CD14-positive monocyte (primary cell): Measurements from ENCODE around the gene CDK19. TPM values are rescaled to one million over a fixed set of nuclear protein-coding genes. Genes with fewer than 3 reads are reported as not detected.

Source experiments
- DNase-seq, 3 donors: peaks; one replicate each; pipeline ENCODE4 v3.0.0-alpha.2; 2011 to 2022
- H2AFZ ChIP-seq: 2 replicates; pipeline ENCODE4 v1.6.0; 2012; ENCODE audit warnings: mild to moderate bottlenecking, low read depth, low read length, inconsistent platforms; ENCODE audit not compliant: insufficient read depth, poor library complexity, severe bottlenecking
- H3K27ac ChIP-seq, 2 donors: 1 replicate in 1 of 2; 2 replicates in 1 of 2; pipeline ENCODE4 v1.5.1; 2012 to 2013; ENCODE audit warnings: low read length in 2 of 2, control low read depth in 1 of 2, inconsistent platforms in 1 of 2, low read depth in 1 of 2, mild to moderate bottlenecking in 1 of 2
- H3K27me3 ChIP-seq, 2 donors: one replicate each; pipeline versions ENCODE4 v1.6.0 to v1.6.1; 2011 to 2013; ENCODE audit warnings: low read length in 2 of 2; ENCODE audit not compliant: control insufficient read depth in 2 of 2, insufficient read depth in 2 of 2
- H3K36me3 ChIP-seq, 2 donors: replicated peaks in 1 of 2; 1 replicate in 1 of 2; 2 replicates in 1 of 2; pipeline versions ENCODE4 v1.5.1 to v1.6.1; 2012 to 2013; ENCODE audit warnings: low read length in 2 of 2, control low read depth in 1 of 2, inconsistent platforms in 1 of 2, mild to moderate bottlenecking in 1 of 2; ENCODE audit not compliant: insufficient read depth in 2 of 2, control insufficient read depth in 1 of 2
- H3K4me1 ChIP-seq, 2 donors: 1 replicate in 1 of 2; 2 replicates in 1 of 2; pipeline versions ENCODE4 v1.5.1 to v1.6.1; 2012 to 2013; ENCODE audit warnings: low read length in 2 of 2, control low read depth in 1 of 2, inconsistent platforms in 1 of 2, mild to moderate bottlenecking in 1 of 2, moderate library complexity in 1 of 2; ENCODE audit not compliant: insufficient read depth in 2 of 2, control insufficient read depth in 1 of 2
- H3K4me2 ChIP-seq: replicated peaks from 2 replicates; pipeline ENCODE3; 2012; ENCODE audit warnings: low read length, moderate library complexity, mild to moderate bottlenecking; ENCODE audit not compliant: poor library complexity, severe bottlenecking; ENCODE audit errors: extremely low read depth
- H3K4me3 ChIP-seq, 3 experiments: fragments of 200-600 bp in 1 of 3; sonication (generic) in 1 of 3; replicated peaks in 1 of 3; 1 replicate in 2 of 3; 2 replicates in 1 of 3; pipeline ENCODE4 v1.5.1; 2011 to 2013; ENCODE audit warnings: low read length in 3 of 3, mild to moderate bottlenecking in 3 of 3, control low read depth in 2 of 3, low read depth in 2 of 3, inconsistent platforms in 1 of 3, moderate library complexity in 1 of 3
- H3K79me2 ChIP-seq: 2 replicates; pipeline ENCODE4 v1.6.0; 2012; ENCODE audit warnings: mild to moderate bottlenecking, control low read depth, inconsistent platforms, low read length, moderate library complexity; ENCODE audit not compliant: insufficient read depth
- H3K9ac ChIP-seq: 2 replicates; pipeline ENCODE4 v1.6.0; 2017; ENCODE audit warnings: low read length, mild to moderate bottlenecking; ENCODE audit not compliant: insufficient read depth, poor library complexity, severe bottlenecking
- H3K9me3 ChIP-seq, 2 donors: replicated peaks in 1 of 2; 1 replicate in 1 of 2; 2 replicates in 1 of 2; pipeline versions ENCODE4 v1.5.1 to v1.6.1; 2012 to 2013; ENCODE audit warnings: low read length in 2 of 2, control low read depth in 1 of 2; ENCODE audit not compliant: control insufficient read depth in 1 of 2, insufficient read depth in 1 of 2
- H4K20me1 ChIP-seq: 2 replicates; pipeline ENCODE4 v1.6.0; 2012; ENCODE audit warnings: mild to moderate bottlenecking, low read length, control low read depth, moderate library complexity; ENCODE audit not compliant: insufficient read depth
- H3K27ac Mint-ChIP-seq, 7 donors: one replicate each; pipeline ENCODE4 v1.8.0; 2020; ENCODE audit warnings: mild to moderate bottlenecking in 7 of 7, mixed read lengths in 7 of 7, moderate library complexity in 6 of 7, inconsistent platforms in 2 of 7
- H3K27me3 Mint-ChIP-seq, 3 donors: one replicate each; pipeline ENCODE4 v1.8.0; 2021 to 2022; ENCODE audit warnings: low read depth in 3 of 3, mild to moderate bottlenecking in 3 of 3, mixed read lengths in 3 of 3, moderate library complexity in 3 of 3, inconsistent platforms in 1 of 3
- H3K36me3 Mint-ChIP-seq, 2 donors: one replicate each; pipeline ENCODE4 v1.8.0; 2020; ENCODE audit warnings: mixed read lengths in 2 of 2, inconsistent platforms in 1 of 2, mild to moderate bottlenecking in 1 of 2
- H3K4me1 Mint-ChIP-seq: one replicate; pipeline ENCODE4 v1.8.0; 2020; ENCODE audit warnings: mild to moderate bottlenecking, mixed read lengths
- H3K4me3 Mint-ChIP-seq, 2 donors: one replicate each; pipeline ENCODE4 v1.8.0; 2020; ENCODE audit warnings: mild to moderate bottlenecking in 2 of 2, mixed read lengths in 2 of 2, moderate library complexity in 1 of 2
- H3K9me3 Mint-ChIP-seq, 7 donors: one replicate each; pipeline ENCODE4 v1.8.0; 2020 to 2022; ENCODE audit warnings: mixed read lengths in 7 of 7, mild to moderate bottlenecking in 6 of 7, moderate library complexity in 6 of 7, inconsistent platforms in 2 of 7
- CTCF ChIP-seq: fragments of 200-600 bp; IDR thresholded peaks from one replicate; pipeline ENCODE4 v1.8.0; 2022; ENCODE audit warnings: antibody characterized with exemption, mild to moderate bottlenecking
- WGBS: methylation state at CpG from one replicate; pipeline ENCODE4 v1.1.5; 2013; ENCODE audit warnings: missing lambda C conversion rate; ENCODE audit not compliant: insufficient coverage; 5-methylcytosine and 5-hydroxymethylcytosine counted together
- intact Hi-C, 2 donors: fragments of 100-400 bp; cut with micrococcal nuclease; formaldehyde crosslinking; loops; one replicate each; pipeline versions ENCODE4 v1.15.0 to v1.15.1; 2023
- polyA plus RNA-seq, 3 donors: library from polyadenylated mRNA; depleted of rRNA in 1 of 3; unstranded in 2 of 3; stranded (reverse) in 1 of 3; fragments of 300-500 nt in 2 of 3; fragments of >200 nt in 1 of 3; fragmentation: Illumina TruSeq in 2 of 3; gene quantifications; 1 replicate in 2 of 3; 2 replicates in 1 of 3; pipeline ENCODE4 v1.2.3, GENCODE V29; 2012 to 2021

The CDK19 gene
- polyA plus RNA-seq, 3 donors = 2.7 to 12.0 (median 3.9) TPM

DNA sequence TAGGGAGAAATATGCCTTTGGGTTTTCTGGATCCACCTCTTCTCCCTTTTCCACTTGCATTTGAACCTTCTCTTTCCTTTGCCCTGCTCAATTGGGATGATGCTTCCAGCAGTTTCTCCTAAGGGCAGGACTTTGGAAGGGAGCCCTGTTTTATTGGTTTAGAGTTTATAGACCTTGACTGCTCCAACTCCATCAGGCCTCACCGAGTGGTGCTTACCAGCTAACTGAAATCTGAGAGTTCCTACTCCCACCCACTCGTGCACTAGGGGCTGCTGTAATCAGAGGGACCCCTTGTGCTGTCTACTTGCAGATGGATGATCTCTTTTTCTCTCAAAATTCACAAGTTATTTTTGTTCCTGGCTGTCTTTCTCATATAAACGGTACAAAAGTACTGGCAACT, 217.5 kb downstream of the CDK19 start:
- no peak overlapping the region for H3K4me2 ChIP-seq
- peaks cover 9 to 18% of the 10 kb centered on the region in 2 donors for H3K9me3 ChIP-seq
- DNase-seq = no peak
- H3K9me3 Mint-ChIP-seq = peaks cover 10 to 24% (median 18%) of the 10 kb centered on the region in 7 donors
- H2AFZ ChIP-seq = no peak overlapping the region
- H3K27ac Mint-ChIP-seq = no peak overlapping the region
- TF ChIP-seq CTCF = no peak
- no peaks in the 10 kb centered on the region for H3K79me2 ChIP-seq
- peaks cover 1% of the 10 kb centered on the region for H3K4me1 Mint-ChIP-seq
- no peaks in the 10 kb centered on the region for H4K20me1 ChIP-seq
- H3K4me1 ChIP-seq = no peaks in the 10 kb centered on the region
- H3K27ac ChIP-seq = no peak overlapping the region
- H3K4me3 Mint-ChIP-seq = no peak overlapping the region
- 100% methylated on average over 2 of the region's 3 CpGs for WGBS
- H3K9ac ChIP-seq = no peak overlapping the region
- H3K27me3 ChIP-seq = no peaks in the 10 kb centered on the region
- intact Hi-C loops = no loop called here
- H3K27me3 Mint-ChIP-seq = peaks cover 2 to 3% (median 2%) of the 10 kb centered on the region in 3 donors
- H3K4me3 ChIP-seq = no peak overlapping the region
- H3K36me3 Mint-ChIP-seq = peaks cover 0 to 2% of the 10 kb centered on the region in 2 donors
- H3K36me3 ChIP-seq = no peaks in the 10 kb centered on the region

DNA sequence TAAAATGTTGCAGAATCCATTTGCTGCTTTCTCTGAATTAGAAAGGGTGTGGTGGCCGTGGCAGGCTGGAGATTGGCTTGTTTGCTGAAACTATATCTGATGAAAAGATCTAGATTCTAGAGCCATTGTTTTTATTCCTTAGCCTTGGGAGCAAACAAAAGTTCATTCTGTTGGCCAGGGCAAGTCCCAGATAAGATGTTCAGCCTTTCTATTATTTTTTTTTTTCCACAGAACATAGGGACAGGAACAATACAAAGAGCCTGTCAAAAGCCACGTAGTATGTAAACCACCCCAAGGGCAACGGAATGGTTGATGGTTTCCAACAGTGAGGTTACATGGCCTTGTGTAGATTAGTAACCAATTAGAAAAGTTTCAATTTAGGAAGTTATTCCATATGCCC, 218.9 kb downstream of the CDK19 start:
- Histone ChIP-seq H3K4me2 (no peak overlapping the region), H3K9ac (no peak overlapping the region), H3K27me3 (no peaks in the 10 kb centered on the region), H3K79me2 (no peaks in the 10 kb centered on the region), H3K9me3 (peaks cover 9 to 18% of the 10 kb centered on the region in 2 donors), H3K27ac (no peak overlapping the region), H3K4me3 (no peak overlapping the region), H3K4me1 (no peaks in the 10 kb centered on the region), H4K20me1 (no peaks in the 10 kb centered on the region), H3K36me3 (no peaks in the 10 kb centered on the region), H2AFZ (no peak overlapping the region)
- TF ChIP-seq CTCF = no peak
- H3K27ac Mint-ChIP-seq = no peak overlapping the region
- no peak for DNase-seq
- no peak overlapping the region for H3K4me3 Mint-ChIP-seq
- WGBS = 100% methylated on average over 1 of the region's 3 CpGs
- peaks cover 2 to 3% (median 2%) of the 10 kb centered on the region in 3 donors for H3K27me3 Mint-ChIP-seq
- peaks cover 1% of the 10 kb centered on the region for H3K4me1 Mint-ChIP-seq
- H3K9me3 Mint-ChIP-seq = peaks cover 10 to 24% (median 18%) of the 10 kb centered on the region in 7 donors
- peaks cover 0 to 2% of the 10 kb centered on the region in 2 donors for H3K36me3 Mint-ChIP-seq
- intact Hi-C loops = no loop called here
